Measurements from ENCODE around the gene SRGAP2.
"Not testable (repeated sequence)": the region's sequence is repeated elsewhere in the genome, so short reads cannot be mapped to it uniquely, and the experiment has no call there.

The SRGAP2 gene

DNA sequence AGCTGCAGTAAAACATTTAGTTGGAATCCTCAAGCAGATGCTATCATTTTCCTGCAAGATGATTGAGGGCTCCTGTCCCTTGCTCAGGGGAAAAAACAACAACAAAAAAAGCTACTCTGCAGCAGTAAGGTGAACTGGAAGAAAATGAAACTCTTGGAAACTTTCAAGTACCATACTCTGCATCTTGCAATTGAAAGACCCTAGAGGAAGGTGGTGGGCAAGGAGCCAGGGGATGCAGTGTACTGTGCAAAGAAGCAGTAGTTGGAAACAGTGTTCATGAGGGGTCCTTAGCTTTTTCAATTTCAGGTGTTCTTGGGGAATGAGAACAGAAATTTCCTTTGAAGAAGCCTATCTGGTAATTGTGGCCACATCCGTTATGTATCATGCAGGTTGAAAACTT, 7.5 kb downstream of the SRGAP2 start:
- peak; percentile 21 for DNase-seq

DNA sequence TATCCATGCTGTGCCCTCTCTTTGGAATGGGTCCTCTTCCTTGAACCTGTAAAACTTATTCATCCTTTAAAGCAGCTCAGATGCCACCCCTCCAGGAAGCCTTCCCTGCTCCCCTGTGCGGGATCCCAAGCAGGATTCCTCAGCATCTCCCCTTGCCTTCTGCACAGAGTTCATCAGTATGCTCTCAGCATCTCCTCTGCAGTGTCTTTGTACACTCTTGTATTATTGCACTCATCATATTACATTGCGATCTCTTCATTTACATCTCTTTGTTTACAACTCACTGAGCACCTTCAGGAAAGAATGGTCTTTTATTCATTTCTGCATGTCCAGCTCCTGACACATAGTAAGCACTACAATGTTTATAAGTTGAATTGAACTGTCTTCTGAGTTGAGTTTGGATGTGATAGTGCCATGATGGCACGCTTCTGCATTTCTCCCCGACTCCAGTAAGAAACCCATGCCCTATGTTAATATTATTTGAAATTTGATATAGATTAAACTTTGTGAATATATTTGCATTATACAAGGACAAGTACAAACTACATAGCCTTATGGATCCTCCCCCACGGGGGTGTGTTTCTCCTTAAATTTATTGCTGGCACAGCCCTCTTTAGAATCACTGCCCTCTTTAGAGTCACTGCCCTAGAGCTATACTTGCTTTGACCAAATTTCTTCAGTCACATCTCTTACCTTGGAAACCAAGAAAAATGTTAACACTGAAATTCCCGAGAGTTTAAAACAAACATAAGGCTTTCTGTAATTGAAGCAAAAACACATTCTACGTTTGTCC, 12.5 kb downstream of the SRGAP2 start:
- DNase-seq, result not testable (repeated sequence)

DNA sequence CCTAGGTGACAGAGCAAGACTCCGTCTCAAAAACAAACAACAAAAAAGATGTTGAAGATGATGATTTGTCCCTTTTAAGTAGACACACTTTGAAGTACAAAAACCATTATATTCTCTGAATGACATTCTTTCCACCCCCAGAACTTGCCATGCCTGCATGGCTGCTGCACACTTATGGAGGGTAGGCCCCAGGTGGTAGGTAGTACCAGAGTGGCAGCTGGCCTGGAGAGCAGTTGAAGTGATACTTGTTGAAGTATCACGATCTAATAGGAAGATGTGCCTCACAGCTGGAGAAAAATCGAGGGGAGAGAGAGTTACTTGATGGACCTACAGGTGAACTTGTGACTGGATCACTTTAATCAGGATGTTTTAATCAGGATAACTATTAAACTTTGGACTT, 14.9 kb downstream of the SRGAP2 start:
- DNase-seq, result not testable (repeated sequence)

DNA sequence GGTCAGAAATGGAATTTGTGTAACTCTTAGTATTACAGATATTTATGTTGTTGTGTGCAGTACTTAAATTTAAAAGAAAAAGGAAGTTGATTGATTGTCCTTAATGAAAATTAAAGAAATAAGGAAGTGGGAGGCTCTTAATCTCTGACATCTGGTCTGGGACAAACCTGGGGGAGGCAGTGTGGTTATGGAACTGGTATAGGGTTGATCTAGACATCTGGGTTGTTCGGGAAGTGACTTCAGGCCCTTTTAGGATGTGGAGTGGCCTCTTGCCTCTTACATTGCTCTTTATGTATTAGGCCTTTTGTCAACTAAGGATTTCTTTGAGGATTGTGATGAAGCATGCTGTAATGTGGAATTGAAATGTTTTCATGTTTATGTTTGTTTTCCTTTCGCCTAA, 15.4 kb downstream of the SRGAP2 start:
- DNase-seq, result not testable (repeated sequence)

DNA sequence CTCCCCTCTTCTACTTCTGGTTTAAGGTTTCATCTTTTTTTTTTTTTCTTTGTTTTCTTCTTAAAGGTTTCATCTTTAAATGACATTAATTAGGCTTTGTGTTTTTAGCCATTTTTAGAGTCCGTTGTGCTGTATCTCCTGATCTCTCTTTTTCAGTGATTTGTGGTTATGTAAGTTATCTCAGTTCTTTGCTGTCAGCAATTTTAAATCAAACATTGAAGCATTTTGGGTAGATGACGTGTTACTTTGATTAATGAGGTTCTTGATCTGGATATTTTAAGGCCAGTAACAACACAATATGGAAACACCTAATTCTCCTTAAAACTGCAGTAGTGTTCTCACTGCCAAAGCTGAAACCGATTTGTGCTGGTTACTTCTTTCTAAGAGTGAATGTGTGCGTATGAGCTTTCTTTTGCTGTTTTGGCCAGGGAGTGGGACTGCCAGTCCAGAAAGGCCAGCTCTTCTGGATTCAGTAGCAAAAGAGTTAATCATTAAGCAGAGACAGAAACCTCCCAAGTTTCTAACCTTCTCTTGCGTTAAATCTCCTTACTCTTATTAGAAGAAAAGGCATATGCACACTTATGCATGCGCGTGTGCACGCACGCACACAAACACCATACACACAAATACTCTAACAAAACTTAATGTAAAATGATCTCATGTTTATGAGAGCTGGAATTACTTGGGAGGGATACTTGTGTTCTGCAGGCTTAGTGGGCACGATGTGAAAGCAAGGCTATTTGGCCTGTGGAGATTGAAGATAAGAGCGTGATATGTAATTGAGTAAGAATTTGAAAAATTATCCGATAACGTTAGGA, 16.4 kb downstream of the SRGAP2 start:
- not testable (repeated sequence) for DNase-seq

DNA sequence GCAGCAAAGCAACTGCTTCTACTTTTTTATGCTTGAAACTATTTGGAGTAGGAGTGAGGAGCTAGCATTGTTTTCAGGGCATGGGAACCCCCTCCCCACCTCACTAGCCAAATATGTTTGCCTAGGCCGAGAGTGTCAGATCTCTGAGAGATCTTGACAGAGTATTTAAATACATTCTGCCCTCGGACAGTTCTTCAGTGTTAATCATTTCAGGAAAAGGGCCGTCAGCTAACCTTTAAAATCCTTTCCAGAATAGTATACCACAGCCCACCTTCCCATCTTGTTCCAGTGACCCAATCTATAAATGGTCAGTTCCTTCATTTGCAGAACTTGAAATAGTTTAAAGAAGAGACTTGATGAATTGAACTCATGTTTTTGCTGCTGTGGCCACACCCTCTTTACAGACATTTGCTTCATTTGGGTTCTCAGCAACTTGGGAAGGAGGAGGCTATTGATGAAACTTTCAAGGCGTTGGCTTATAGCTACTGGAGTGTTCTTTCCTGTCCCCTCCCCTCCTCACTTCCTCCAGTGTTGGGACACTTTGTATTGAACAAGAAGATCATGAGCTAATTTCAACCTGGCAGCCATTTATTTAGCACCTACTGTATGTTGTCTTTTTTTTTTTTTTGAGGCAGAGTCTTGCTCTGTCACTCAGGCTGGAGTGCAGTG, 17.1 kb downstream of the SRGAP2 start:
- DNase-seq, result not testable (repeated sequence)

DNA sequence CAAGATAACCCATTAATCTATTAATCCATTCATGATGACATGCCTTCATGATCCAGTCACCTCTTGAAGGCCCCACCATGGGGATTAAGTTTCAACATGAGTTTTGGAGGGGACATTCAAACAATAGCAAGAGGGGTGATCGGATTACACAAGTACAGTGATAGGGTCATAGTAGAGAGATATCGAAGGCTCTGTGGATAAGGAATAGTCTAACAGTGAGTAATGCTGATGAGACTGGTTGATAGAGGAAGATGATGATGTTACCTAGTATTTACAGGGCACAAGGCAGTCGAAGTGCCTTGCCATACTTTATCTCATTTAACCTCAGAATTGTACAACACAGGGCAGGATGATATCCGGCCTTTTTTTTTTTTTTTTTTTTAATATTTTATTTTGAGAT, 18.2 kb downstream of the SRGAP2 start:
- not testable (repeated sequence) for DNase-seq

DNA sequence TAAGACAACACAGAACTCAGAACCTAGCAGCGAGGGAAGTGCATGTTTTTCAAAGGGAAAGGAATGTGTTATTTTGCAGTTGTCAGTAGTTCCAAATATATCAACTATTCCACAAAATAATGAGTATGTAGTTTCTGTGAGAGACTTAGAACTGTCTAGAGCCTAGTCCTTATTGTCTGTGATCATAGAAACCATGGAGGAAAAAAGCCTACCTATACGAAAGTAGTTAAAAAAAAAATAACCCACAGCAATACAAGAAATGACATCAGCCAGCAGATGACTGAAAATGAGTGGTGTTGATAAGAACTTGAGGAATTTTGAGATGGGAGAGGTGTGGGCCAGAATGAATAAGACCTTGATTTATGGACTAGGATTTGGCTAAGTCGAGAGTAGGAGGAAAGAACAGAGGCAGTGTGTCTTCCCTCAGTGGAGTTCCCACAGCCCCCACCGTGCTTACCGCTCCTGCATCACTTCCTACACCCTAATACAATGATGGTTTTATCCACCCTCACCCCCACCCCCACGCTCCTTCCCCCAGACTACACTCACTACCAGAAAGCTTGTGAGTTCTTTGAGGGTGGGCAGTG, 20.9 kb downstream of the SRGAP2 start:
- not testable (repeated sequence) for DNase-seq

DNA sequence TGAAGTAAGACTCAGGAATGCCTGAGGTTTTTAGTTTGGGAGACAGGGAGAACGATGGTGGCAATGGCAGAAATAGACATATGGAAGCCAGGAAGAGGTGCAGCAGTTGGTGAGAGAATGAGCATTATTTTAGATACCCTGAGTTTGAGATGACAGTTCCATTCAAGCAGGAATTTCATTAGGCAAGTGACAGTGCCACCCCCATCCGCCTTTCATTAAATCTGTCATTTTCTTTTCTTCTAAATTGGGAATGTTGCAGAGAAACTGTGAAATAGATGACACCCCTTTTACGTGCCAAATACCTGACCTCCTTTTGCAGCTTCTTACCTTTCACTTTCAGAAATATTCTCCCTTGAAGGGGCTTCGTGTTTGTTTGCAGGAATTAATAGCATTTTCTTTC, 22.0 kb downstream of the SRGAP2 start:
- DNase-seq, result not testable (repeated sequence)

DNA sequence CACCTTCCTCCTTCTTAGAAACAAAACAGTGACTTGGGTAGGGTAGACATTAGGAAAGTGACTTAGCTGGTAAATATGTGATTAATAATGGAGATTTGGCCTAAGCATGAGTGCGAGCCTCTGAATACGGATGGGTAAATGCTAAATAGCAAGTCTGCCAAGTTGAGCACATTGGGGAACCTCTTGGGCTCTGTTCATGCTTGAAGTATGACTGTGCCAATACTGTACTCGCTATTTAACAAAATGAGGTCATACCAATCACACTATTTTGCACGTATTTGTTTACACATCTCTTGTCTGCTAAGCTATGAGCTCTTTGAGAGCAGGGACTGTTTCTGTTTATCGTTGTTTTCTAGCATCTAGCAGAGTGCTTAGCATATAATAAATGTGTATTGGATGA, 23.5 kb downstream of the SRGAP2 start:
- not testable (repeated sequence) for DNase-seq

DNA sequence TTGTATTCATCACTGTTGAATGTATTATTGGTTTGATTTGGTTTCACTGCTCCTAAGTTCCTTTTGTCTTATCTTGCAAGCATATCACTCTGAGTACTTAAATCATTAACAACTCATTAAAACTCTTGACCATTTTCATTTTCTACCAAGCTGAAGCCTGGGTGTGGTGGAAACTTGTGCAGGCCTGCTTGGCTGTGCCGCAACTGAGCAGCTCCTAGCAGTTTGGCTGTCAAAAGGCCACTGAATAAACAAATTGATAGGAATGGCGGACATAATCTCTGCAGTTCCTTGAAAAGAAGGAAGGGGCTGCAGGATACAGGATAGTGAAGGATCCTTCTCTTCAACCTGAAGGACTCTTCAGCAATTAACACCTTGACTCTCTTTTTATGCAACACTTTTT, 25.9 kb downstream of the SRGAP2 start:
- not testable (repeated sequence) for DNase-seq

DNA sequence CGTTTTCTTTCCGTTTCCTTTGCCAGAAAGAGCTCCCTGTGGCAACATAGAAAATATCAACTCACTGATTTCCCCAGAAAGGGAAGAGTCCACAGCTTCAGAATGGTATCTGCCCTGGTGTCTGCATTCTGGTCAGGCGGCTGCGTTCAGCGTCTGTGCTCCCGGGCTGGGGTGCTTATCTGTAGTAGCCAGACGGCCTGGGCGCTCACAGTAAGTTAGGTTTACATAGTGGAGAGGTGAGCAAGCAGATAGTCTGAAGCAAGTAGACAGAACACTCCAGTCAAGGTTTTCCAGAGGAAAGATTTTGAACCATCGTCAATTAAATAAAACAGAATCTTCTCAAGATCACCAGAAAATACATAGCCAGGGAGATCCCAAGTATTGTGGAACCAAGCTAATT, 28.6 kb downstream of the SRGAP2 start:
- not testable (repeated sequence) for DNase-seq

DNA sequence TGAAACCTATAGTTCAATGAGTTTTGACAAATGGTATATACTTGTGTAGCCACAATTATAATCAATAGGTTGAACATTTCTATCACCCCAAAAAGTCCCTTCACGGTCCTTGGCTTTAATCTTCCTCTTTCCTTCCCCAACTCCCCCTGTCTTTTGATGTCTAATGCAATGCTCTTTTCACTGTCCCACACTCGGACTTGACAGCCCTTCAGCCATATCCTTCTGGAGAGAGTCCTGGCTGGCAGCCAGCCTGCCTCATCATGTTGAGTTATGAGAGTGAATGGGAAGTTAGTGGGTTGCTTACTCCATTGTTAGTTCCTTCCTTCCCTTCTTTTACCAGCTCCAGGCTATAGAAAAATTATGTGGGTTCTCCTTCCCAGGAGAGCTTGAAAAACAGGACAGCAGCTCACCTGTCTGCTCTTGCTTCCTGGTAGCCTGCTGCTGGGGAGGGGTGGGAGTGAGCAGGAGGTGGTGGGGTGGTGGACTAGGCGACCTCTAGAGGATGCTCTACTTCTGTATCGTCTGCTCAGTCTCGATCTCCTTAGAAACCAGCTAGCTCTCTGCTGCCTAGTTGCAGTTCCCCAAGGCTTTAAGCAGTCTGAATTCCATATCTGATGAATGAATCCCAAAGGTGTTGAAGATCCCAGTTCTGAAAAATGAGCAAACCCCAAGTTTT, 29.8 kb downstream of the SRGAP2 start:
- DNase-seq, result not testable (repeated sequence)

DNA sequence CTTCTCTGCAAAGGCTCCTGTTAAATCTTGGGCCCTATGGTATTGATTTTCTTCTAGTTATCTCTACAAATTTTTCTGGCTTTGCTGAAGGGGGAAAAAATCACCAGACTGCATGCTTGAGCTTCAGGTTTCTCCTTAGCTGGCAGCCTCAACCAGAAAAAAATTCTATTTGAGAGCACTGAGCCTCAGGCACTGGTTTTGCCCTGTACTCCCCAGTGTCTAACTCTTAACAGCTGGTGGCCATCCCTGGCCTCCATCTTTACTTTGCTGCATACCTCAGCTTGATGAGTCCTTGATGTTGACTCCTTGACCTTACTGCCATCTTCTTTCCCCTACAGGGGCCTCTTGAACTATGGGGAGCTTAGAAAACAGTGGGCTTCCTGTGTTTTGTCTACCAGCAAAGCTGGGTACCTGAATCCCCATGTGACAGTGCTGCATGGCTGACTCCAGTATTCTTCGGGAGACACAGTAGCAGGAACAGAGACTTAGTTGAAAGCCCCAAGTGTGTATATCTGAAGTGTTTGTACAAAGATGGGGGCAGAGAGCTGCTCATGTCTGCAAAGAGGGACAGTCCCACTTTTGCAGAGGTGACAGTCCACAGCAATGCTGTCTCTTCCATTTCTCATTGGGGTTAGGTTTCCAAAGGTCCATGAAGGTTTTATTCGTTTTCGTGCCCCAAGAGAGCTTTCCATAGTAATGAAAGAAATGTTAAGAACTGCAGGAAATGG, 31.0 kb downstream of the SRGAP2 start:
- not testable (repeated sequence) for DNase-seq

DNA sequence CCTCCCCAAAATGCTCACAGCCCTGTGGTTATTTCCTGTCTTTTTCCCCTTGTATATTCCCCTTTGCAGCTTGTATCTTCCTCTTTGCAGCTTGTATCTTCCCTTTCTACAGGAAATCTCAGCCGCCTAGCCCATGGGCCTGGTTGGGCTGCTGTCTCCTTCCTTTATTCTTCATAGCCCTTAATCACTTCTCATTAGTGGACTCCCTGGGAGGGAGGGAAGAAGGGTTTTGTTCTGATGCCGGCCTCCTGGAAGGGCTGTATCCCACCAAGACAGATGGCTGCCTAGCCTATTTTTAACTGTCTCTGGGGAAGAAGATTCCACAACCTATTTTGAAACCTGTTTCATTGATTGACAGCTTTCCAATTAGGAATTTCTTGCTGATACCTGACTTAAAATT, 31.8 kb downstream of the SRGAP2 start:
- not testable (repeated sequence) for DNase-seq

DNA sequence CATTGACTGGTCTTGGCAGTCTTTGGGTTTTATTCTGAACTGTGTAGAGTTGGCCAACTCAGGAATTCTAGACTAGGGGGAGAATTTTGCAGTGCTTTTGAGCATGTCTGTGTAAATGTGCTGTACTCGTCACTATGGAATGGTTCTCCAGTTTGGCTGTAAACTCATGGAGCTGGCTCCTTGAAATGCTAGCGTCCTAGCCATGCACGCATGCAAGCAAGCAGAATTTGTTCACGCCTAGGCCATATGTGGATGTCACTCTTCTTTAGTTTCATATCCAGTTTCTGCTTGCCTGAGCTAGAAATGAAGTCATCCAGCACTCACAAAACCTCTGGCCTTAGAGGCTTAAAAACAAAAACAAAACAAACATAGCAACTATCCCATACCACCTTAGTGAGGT, 36.9 kb downstream of the SRGAP2 start:
- DNase-seq, result peak; percentile 20

DNA sequence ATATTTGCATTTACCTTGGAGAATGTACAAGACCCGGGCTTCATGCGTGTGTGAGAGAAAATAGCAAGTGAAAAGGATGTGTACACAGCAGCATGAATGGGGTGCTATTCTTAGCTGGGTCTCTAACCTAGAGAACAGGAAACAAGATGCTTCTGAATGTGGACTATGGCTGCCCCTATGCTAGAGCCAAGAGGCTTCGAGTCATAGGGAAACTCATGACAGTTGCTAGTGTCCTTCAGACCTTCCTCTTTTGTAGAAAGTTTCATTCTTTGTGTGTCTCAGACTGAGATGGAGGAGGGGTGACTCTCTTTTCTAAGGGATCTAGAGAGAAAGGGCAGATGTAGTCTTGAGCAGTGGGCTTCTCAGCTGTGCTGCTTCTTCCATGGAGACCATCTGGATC, 40.0 kb downstream of the SRGAP2 start:
- peak; percentile 4 for DNase-seq

DNA sequence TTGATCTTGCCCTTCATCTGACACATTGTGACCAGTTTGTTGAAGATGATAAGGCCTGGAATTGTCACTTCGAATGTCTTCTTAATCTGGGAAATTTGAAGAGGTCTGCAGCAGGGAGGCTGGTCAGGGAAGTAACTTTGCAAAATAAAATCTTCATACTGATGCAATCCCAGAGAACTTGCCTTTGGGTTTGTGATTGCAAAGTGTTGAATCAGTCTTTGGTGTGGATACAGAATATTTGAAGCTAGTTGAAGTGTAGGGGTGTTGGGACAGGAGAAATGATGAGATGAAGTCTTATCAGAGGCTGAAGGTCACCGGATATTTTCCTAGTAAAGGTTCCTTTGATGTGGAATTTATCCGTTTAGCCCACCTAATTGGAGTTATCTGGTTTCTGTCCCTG, 42.1 kb downstream of the SRGAP2 start:
- not testable (repeated sequence) for DNase-seq

DNA sequence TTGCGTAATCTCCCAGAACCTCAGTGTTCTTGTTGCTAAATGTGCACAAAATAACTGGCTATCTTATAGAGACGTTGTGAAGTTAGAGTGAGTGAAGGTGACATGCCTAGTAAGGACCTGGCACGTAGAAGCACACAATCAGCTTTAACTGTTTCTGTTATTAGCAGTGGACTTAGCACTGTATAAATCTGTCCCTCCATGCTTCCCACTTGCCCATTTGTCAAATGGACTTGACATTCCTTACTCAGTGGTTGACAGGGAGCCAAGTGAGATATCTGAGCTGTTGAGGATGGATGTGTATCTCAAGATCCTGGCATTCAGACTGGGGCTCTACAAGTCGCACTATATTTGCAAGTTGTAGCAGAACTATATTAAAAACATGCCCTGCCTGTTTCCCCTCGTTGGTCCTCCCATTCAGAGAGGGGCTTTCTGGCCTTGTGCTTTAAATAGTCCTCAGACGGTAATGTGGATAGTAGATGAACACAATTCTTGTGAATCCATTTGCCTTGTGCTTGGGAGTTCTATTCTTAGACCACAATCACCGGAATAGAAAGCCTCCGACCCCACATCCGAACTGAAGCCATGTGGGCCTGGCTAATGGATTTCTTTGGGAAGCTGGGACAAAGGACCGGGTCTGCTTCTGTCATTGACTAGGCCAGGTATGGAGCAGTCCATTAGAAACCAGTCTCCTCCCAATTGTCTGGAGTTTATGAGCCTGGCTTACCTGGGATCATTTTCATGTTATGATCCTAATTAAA, 43.0 kb downstream of the SRGAP2 start:
- not testable (repeated sequence) for DNase-seq

DNA sequence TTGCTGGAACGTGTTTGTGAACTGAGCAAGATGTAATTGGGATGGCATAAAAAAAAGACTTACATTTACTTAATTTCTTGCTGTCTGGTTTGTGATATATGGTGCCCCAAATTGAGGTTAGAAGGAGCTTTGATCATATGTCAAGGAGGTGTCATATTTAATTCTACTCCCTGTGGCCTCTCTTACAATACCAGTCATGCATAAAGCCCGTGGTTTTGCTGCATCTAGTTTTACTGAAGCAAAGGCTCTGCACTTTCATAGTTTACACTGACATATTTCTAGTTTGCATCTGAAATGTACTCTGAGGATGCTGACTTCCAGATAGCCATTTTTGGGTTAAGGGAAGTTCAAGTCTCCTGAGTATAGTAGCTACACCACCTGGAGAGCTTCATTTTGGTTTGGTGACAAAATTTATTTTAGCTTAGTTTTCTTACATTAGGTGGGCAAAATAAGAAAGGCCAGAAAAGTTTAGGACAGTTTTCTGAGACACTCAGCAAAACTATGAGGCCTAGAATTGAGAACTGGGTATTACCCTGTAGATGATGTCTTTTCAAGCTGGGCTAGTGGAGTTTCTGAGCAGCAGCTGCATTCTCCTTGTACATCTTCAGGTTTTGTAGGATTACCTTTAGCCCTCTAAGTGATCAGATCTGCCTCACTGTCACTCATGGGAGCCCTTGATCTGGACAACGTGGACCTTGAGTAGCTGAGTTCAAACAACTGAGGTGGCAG, 47.8 kb downstream of the SRGAP2 start:
- DNase-seq, result not testable (repeated sequence)

All from right hindlimb (tissue), 1 donor.